IMR-90 (cell line): ENCODE results near the gene RSPO4. TPM values are rescaled to one million over a fixed set of nuclear protein-coding genes. Genes with fewer than 3 reads are reported as not detected.

Source experiments
- ATAC-seq: fragments of 200-7000 bp; cut with Tn5 transposase; 2 replicates; pipeline ENCODE4 v1.9.1; 2020; ENCODE audit warnings: low read depth, mild to moderate bottlenecking, moderate library complexity
- BruUV-seq: library from RNA; stranded (reverse); fragments of 400-500 nt; replicated peaks from 2 replicates; lab custom pipeline; 2021; lab: Mats Ljungman, UMichigan
- CTCF ChIA-PET: fragments of 300-600 bp; formaldehyde crosslinking; extraction: SDS; loops from one replicate; lab custom pipeline; 2021; ENCODE audit warnings: antibody characterized with exemption; lab: Yijun Ruan, JAX
- POLR2A ChIA-PET: fragments of 300-600 bp; sonication (Branson Sonifier 250); formaldehyde crosslinking; loops from one replicate; lab custom pipeline; 2022; ENCODE audit warnings: antibody characterized with exemption; ENCODE audit not compliant: unreplicated experiment; lab: Charles Lee
- DNase-seq: peaks from one replicate; pipeline ENCODE4 v3.0.0; 2013
- H2AFZ ChIP-seq: replicated peaks from 2 replicates; pipeline ENCODE3; 2013; ENCODE audit warnings: low read length, mild to moderate bottlenecking; ENCODE audit not compliant: poor library complexity
- H2AK5ac ChIP-seq: 2 replicates; pipeline ENCODE4 v1.6.1; 2013; ENCODE audit warnings: low read depth, low read length, inconsistent platforms
- H2AK9ac ChIP-seq: replicated peaks from 2 replicates; pipeline ENCODE3; 2013; ENCODE audit warnings: mild to moderate bottlenecking, low read depth, low read length, moderate library complexity; ENCODE audit not compliant: poor library complexity
- H2BK120ac ChIP-seq: 2 replicates; pipeline ENCODE4 v1.6.1; 2013; ENCODE audit warnings: low read depth, low read length, inconsistent platforms
- H2BK15ac ChIP-seq: 3 replicates; pipeline ENCODE4 v1.6.1; 2013; ENCODE audit warnings: low read depth, low read length, inconsistent platforms
- H2BK20ac ChIP-seq: 2 replicates; pipeline ENCODE4 v1.6.1; 2013; ENCODE audit warnings: low read depth, mild to moderate bottlenecking, inconsistent platforms, low read length, moderate library complexity
- H2BK5ac ChIP-seq: 2 replicates; pipeline ENCODE4 v1.6.1; 2013; ENCODE audit warnings: mild to moderate bottlenecking, low read depth, low read length, inconsistent platforms; ENCODE audit not compliant: poor library complexity, severe bottlenecking
- H3K14ac ChIP-seq: replicated peaks from 2 replicates; pipeline ENCODE4 v1.6.1; 2013; ENCODE audit warnings: low read depth, low read length, inconsistent platforms
- H3K18ac ChIP-seq: 2 replicates; pipeline ENCODE4 v1.6.1; 2013; ENCODE audit warnings: low read depth, low read length, control low read depth
- H3K23ac ChIP-seq: 2 replicates; pipeline ENCODE4 v1.6.1; 2013; ENCODE audit warnings: low read depth, low read length, inconsistent platforms
- H3K27ac ChIP-seq: 2 replicates; pipeline ENCODE4 v1.5.1; 2013; ENCODE audit warnings: mild to moderate bottlenecking, control low read depth, low read length; ENCODE audit not compliant: insufficient read depth
- H3K27me3 ChIP-seq: 2 replicates; pipeline ENCODE4 v1.6.1; 2013; ENCODE audit warnings: low read length; ENCODE audit not compliant: control insufficient read depth, insufficient read depth
- H3K36me3 ChIP-seq: 2 replicates; pipeline ENCODE4 v1.6.1; 2013; ENCODE audit warnings: low read length, mixed read lengths; ENCODE audit not compliant: control insufficient read depth, insufficient read depth
- H3K4ac ChIP-seq: 2 replicates; pipeline ENCODE4 v1.6.1; 2013; ENCODE audit warnings: low read depth, low read length, inconsistent platforms
- H3K4me1 ChIP-seq: 2 replicates; pipeline ENCODE4 v1.6.1; 2013; ENCODE audit warnings: low read length, mixed read lengths; ENCODE audit not compliant: control insufficient read depth, insufficient read depth
- H3K4me2 ChIP-seq: 2 replicates; pipeline ENCODE4 v1.6.1; 2013; ENCODE audit warnings: low read depth, mild to moderate bottlenecking, control low read depth, low read length, moderate library complexity
- H3K4me3 ChIP-seq: 2 replicates; pipeline ENCODE4 v1.5.1; 2013; ENCODE audit warnings: low read depth, mild to moderate bottlenecking, control low read depth, low read length, moderate library complexity; ENCODE audit not compliant: insufficient read depth
- H3K56ac ChIP-seq: 2 replicates; pipeline ENCODE4 v1.6.1; 2013; ENCODE audit warnings: low read length, inconsistent platforms; ENCODE audit not compliant: insufficient read depth; ENCODE audit errors: extremely low read depth
- H3K79me1 ChIP-seq, 2 experiments: 2 replicates each; pipeline ENCODE4 v1.6.1; 2013; ENCODE audit warnings: low read length in 2 of 2, inconsistent platforms in 1 of 2, low read depth in 1 of 2
- H3K9ac ChIP-seq: 2 replicates; pipeline ENCODE4 v1.6.1; 2013; ENCODE audit warnings: low read depth, low read length, control low read depth
- H3K9me1 ChIP-seq: 2 replicates; pipeline ENCODE4 v1.6.1; 2013; ENCODE audit warnings: low read length, inconsistent platforms; ENCODE audit not compliant: insufficient read depth
- H3K9me3 ChIP-seq: 2 replicates; pipeline ENCODE4 v1.6.1; 2013; ENCODE audit warnings: low read length; ENCODE audit not compliant: control insufficient read depth, insufficient read depth
- H4K20me1 ChIP-seq: 2 replicates; pipeline ENCODE4 v1.6.1; 2013; ENCODE audit warnings: low read length, inconsistent platforms; ENCODE audit not compliant: insufficient read depth
- H4K5ac ChIP-seq: 2 replicates; pipeline ENCODE4 v1.6.1; 2013; ENCODE audit warnings: mild to moderate bottlenecking, low read depth, low read length, control low read depth
- H4K8ac ChIP-seq, 2 experiments: 2 replicates each; pipeline ENCODE4 v1.6.1; 2013; ENCODE audit warnings: low read depth in 2 of 2, low read length in 2 of 2, control low read depth in 1 of 2, inconsistent platforms in 1 of 2
- H4K91ac ChIP-seq: 2 replicates; pipeline ENCODE4 v1.6.1; 2013; ENCODE audit warnings: low read depth, low read length, inconsistent platforms; ENCODE audit not compliant: insufficient read depth
- BHLHE40 ChIP-seq: fragments of 150-350 bp; IDR thresholded peaks from 2 replicates; pipeline ENCODE4 v1.6.1; 2016; ENCODE audit warnings: mild to moderate bottlenecking, low read depth, low read length
- CEBPB ChIP-seq: IDR thresholded peaks from 2 replicates; pipeline ENCODE4 v1.6.1; 2012; ENCODE audit warnings: low read depth, low read length, improper control_type of control experiment
- CHD1 ChIP-seq: IDR thresholded peaks from 2 replicates; pipeline ENCODE4 v1.6.1; 2012; ENCODE audit warnings: low read depth, low read length, improper control_type of control experiment
- FOS ChIP-seq: fragments of 150-350 bp; IDR thresholded peaks from 2 replicates; pipeline ENCODE4 v1.6.1; 2016; ENCODE audit warnings: low read depth, low read length
- MAFK ChIP-seq: IDR thresholded peaks from 2 replicates; pipeline ENCODE4 v1.6.1; 2012; ENCODE audit warnings: low read depth, low read length, improper control_type of control experiment
- MAZ ChIP-seq: IDR thresholded peaks from 2 replicates; pipeline ENCODE4 v1.6.1; 2012; ENCODE audit warnings: low read depth, mild to moderate bottlenecking, low read length, improper control_type of control experiment, moderate library complexity, borderline replicate concordance
- MXI1 ChIP-seq: IDR thresholded peaks from 2 replicates; pipeline ENCODE4 v1.6.1; 2012; ENCODE audit warnings: low read depth, mild to moderate bottlenecking, low read length, moderate library complexity, borderline replicate concordance
- NFE2L2 ChIP-seq: fragments of 150-350 bp; IDR thresholded peaks from 2 replicates; pipeline ENCODE4 v1.6.1; 2016; ENCODE audit warnings: low read depth, mild to moderate bottlenecking, low read length
- POLR2A ChIP-seq: IDR thresholded peaks from 2 replicates; pipeline ENCODE4 v1.6.1; 2012; ENCODE audit warnings: mild to moderate bottlenecking, low read depth, low read length
- RAD21 ChIP-seq: IDR thresholded peaks from 2 replicates; pipeline ENCODE4 v1.6.1; 2012; ENCODE audit warnings: low read length, improper control_type of control experiment
- RCOR1 ChIP-seq: IDR thresholded peaks from 2 replicates; pipeline ENCODE4 v1.6.1; 2012; ENCODE audit warnings: mild to moderate bottlenecking, low read length, improper control_type of control experiment; ENCODE audit not compliant: insufficient replicate concordance
- RFX5 ChIP-seq: IDR thresholded peaks from 2 replicates; pipeline ENCODE4 v1.8.0; 2012; ENCODE audit warnings: low read depth, mild to moderate bottlenecking, low read length, moderate library complexity
- SMC3 ChIP-seq: fragments of 150-350 bp; IDR thresholded peaks from 2 replicates; pipeline ENCODE4 v1.6.1; 2016; ENCODE audit warnings: low read depth, mild to moderate bottlenecking, antibody characterized with exemption, low read length, moderate library complexity
- WGBS, 2 experiments: methylation state at CpG; one replicate each; pipeline versions ENCODE4 v1.1.5 to v1.1.7; 2013; ENCODE audit warnings: missing lambda C conversion rate in 2 of 2; ENCODE audit not compliant: insufficient read length in 1 of 2; ENCODE audit errors: extremely low coverage in 2 of 2; 5-methylcytosine and 5-hydroxymethylcytosine counted together
- dilution Hi-C: fragments of 300-500 bp; cut with HindIII; formaldehyde crosslinking; loops from one replicate; pipeline ENCODE4 v1.14.3; 2018; ENCODE audit warnings: low sequenced_read_pairs; ENCODE audit not compliant: unreplicated experiment
- in situ Hi-C: fragments of 300-500 bp; cut with MboI; formaldehyde crosslinking; loops from 3 replicates; pipeline ENCODE4 v1.14.3; 2019; ENCODE audit warnings: low sequenced_read_pairs, inconsistent platforms, mixed read lengths
- intact Hi-C: fragments of 100-400 bp; cut with micrococcal nuclease; formaldehyde crosslinking; loops from 2 replicates; pipeline ENCODE4 v1.10.0; 2022
- polyA plus RNA-seq, 3 experiments: library from polyadenylated mRNA; depleted of rRNA; stranded (reverse); fragments of >200 nt; gene quantifications; 2 replicates each; pipeline ENCODE4 v1.2.3, GENCODE V29; 2012; ENCODE audit warnings: low replicate concordance in 1 of 3
- total RNA-seq: library from RNA; depleted of rRNA; stranded (reverse); fragments of >200 nt; gene quantifications from 2 replicates; pipeline ENCODE4 v1.2.3, GENCODE V29; 2012
- TF ChIP-seq, protein P1 (sequence below): fragments of 150-350 bp; IDR thresholded peaks from 2 replicates; pipeline ENCODE4 v1.6.1; 2017; ENCODE audit warnings: mild to moderate bottlenecking, antibody characterized with exemption, low read length, low read depth
- TF ChIP-seq, protein P2 (sequence below): conservative IDR thresholded peaks from 2 replicates; pipeline ENCODE4 v1.5.1; 2012; ENCODE audit warnings: mild to moderate bottlenecking, low read depth, low read length, improper control_type of control experiment
- TF ChIP-seq, protein P3 (sequence below): fragments of 150-350 bp; IDR thresholded peaks from 2 replicates; pipeline ENCODE4 v1.6.1; 2016; ENCODE audit warnings: low read depth, mild to moderate bottlenecking, low read length, moderate library complexity, borderline replicate concordance

RSPO4 gene
- total and polyA plus RNA-seq, 2 of the 4 experiments (the other 2 are of a cell fraction), result not detected

DNA sequence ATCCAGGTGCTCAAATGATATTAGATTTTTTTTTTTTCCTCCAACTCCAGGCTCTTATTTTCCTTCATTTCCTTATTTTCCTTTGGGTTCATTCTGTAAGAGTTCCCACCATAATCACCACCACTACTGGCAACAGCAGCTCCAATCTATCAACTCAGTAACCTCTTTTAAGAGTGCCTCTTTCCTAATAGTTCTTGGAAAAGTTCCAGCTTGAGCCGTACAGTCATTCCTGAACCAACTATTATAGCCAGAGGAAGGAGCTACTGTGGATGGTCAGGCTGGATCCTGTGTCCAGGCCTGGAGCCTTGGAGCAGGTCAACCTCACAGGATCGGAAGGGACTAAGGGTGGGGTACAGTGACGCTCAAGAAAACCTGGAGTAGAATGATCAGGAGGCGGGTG lies 81.8 kb downstream of the RSPO4 start:
- H4K20me1 ChIP-seq, result no peaks in the 10 kb centered on the region
- H3K4me2 ChIP-seq, result no peak overlapping the region
- intact Hi-C loops, result no loop called here
- H2BK120ac ChIP-seq, result no peak overlapping the region
- DNase-seq (no peak), ATAC-seq (no peak)
- H2BK15ac ChIP-seq, result no peak overlapping the region
- no peak overlapping the region for H2AK9ac ChIP-seq
- peaks cover 10% of the 10 kb centered on the region; the same call in 1 of the 2 replicates for H3K27me3 ChIP-seq
- no peaks in the 10 kb centered on the region for H3K36me3 ChIP-seq
- H2AFZ ChIP-seq, result no peak overlapping the region
- no peak overlapping the region for H2AK5ac ChIP-seq
- H2BK20ac ChIP-seq, result no peak overlapping the region
- no peak overlapping the region for H3K18ac ChIP-seq
- no peaks in the 10 kb centered on the region for H3K79me1 ChIP-seq
- H3K4ac ChIP-seq, result no peak overlapping the region
- no TSS peak for BruUV-seq
- no peak overlapping the region for H4K91ac ChIP-seq
- dilution Hi-C loops, result no loop called here
- in situ Hi-C loops, result no loop called here
- no peak overlapping the region for H2BK5ac ChIP-seq
- H3K14ac ChIP-seq, result no peak overlapping the region
- ChIA-PET CTCF (no interaction called here), POLR2A (no interaction called here)
- no peak overlapping the region for H3K27ac ChIP-seq
- peaks cover 3% of the 10 kb centered on the region; the same call in 1 of the 2 replicates for H3K4me1 ChIP-seq
- no peak overlapping the region for H4K5ac ChIP-seq
- H3K9ac ChIP-seq, result no peak overlapping the region
- H3K56ac ChIP-seq, result no peak overlapping the region
- no peak overlapping the region for H3K4me3 ChIP-seq
- no peak overlapping the region for H3K23ac ChIP-seq
- TF ChIP-seq CHD1 (no peak), MXI1 (no peak), POLR2A (no peak), RFX5 (no peak), MAFK (no peak), MAZ (no peak), SMC3 (no peak), CEBPB (no peak), RAD21 (no peak), NFE2L2 (no peak), FOS (no peak), BHLHE40 (no peak), RCOR1 (no peak)
- TF ChIP-seq, protein P1, sequence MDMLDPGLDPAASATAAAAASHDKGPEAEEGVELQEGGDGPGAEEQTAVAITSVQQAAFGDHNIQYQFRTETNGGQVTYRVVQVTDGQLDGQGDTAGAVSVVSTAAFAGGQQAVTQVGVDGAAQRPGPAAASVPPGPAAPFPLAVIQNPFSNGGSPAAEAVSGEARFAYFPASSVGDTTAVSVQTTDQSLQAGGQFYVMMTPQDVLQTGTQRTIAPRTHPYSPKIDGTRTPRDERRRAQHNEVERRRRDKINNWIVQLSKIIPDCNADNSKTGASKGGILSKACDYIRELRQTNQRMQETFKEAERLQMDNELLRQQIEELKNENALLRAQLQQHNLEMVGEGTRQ, result no peak
- TF ChIP-seq, protein P2, sequence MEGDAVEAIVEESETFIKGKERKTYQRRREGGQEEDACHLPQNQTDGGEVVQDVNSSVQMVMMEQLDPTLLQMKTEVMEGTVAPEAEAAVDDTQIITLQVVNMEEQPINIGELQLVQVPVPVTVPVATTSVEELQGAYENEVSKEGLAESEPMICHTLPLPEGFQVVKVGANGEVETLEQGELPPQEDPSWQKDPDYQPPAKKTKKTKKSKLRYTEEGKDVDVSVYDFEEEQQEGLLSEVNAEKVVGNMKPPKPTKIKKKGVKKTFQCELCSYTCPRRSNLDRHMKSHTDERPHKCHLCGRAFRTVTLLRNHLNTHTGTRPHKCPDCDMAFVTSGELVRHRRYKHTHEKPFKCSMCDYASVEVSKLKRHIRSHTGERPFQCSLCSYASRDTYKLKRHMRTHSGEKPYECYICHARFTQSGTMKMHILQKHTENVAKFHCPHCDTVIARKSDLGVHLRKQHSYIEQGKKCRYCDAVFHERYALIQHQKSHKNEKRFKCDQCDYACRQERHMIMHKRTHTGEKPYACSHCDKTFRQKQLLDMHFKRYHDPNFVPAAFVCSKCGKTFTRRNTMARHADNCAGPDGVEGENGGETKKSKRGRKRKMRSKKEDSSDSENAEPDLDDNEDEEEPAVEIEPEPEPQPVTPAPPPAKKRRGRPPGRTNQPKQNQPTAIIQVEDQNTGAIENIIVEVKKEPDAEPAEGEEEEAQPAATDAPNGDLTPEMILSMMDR, result no peak
- TF ChIP-seq, protein P3, sequence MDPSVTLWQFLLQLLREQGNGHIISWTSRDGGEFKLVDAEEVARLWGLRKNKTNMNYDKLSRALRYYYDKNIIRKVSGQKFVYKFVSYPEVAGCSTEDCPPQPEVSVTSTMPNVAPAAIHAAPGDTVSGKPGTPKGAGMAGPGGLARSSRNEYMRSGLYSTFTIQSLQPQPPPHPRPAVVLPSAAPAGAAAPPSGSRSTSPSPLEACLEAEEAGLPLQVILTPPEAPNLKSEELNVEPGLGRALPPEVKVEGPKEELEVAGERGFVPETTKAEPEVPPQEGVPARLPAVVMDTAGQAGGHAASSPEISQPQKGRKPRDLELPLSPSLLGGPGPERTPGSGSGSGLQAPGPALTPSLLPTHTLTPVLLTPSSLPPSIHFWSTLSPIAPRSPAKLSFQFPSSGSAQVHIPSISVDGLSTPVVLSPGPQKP, result no peak
- no peaks in the 10 kb centered on the region for H3K9me1 ChIP-seq
- H3K9me3 ChIP-seq, result no peaks in the 10 kb centered on the region
- WGBS, 2 experiments, result no CpG with 5 or more reads among the region's 4 CpGs
- H4K8ac ChIP-seq, result no peak overlapping the region
